ENCODE results near the gene CBLB.

Gene CBLB

GRCh38 chr3:105745046-105745445 is 123.8 kb downstream of the CBLB start:
- Histone ChIP-seq H3K27ac (ENCODE audit: poor library complexity, severe bottlenecking) (no peak overlapping the region), H3K4me3 (ENCODE audit: severe bottlenecking) (no peak overlapping the region), H3K9me3 (ENCODE audit: severe bottlenecking) (no peaks in the 10 kb centered on the region), H3K4me1 (ENCODE audit: insufficient read depth, poor library complexity, severe bottlenecking) (no peaks in the 10 kb centered on the region), H3K27me3 (ENCODE audit: insufficient read depth, poor library complexity, severe bottlenecking) (no peaks in the 10 kb centered on the region), H3K36me3 (ENCODE audit: low read depth) (peaks cover 5% of the 10 kb centered on the region)
- DNase-seq (ENCODE audit: low spot score) (no peak), ATAC-seq (ENCODE audit: low read depth) (no peak)
- no peak for TF ChIP-seq CTCF (IDR thresholded peaks at IDR 0.05; ENCODE audit: poor library complexity, severe bottlenecking)

- peaks cover 5% of the 10 kb centered on the region for H3K36me3 ChIP-seq (ENCODE audit: low read depth)
- H3K27ac ChIP-seq (ENCODE audit: poor library complexity, severe bottlenecking), result no peak overlapping the region
- no peak for TF ChIP-seq CTCF (IDR thresholded peaks at IDR 0.05; ENCODE audit: poor library complexity, severe bottlenecking)
- no peaks in the 10 kb centered on the region for H3K27me3 ChIP-seq (ENCODE audit: insufficient read depth, poor library complexity, severe bottlenecking)
- no peaks in the 10 kb centered on the region for H3K9me3 ChIP-seq (ENCODE audit: severe bottlenecking)
- no peaks in the 10 kb centered on the region for H3K4me1 ChIP-seq (ENCODE audit: insufficient read depth, poor library complexity, severe bottlenecking)
- no peak for DNase-seq (ENCODE audit: low spot score)
- H3K4me3 ChIP-seq (ENCODE audit: severe bottlenecking), result no peak overlapping the region
- ATAC-seq (ENCODE audit: low read depth), result no peak
These were observed 124.6 kb downstream of the CBLB start for GRCh38 chr3:105744202-105744601.

- no peaks in the 10 kb centered on the region for H3K27me3 ChIP-seq (ENCODE audit: insufficient read depth, poor library complexity, severe bottlenecking)
- no peaks in the 10 kb centered on the region for H3K4me1 ChIP-seq (ENCODE audit: insufficient read depth, poor library complexity, severe bottlenecking)
- H3K9me3 ChIP-seq (ENCODE audit: severe bottlenecking), result no peaks in the 10 kb centered on the region
- no peak overlapping the region for H3K27ac ChIP-seq (ENCODE audit: poor library complexity, severe bottlenecking)
- no peak for TF ChIP-seq CTCF (IDR thresholded peaks at IDR 0.05; ENCODE audit: poor library complexity, severe bottlenecking)
- ATAC-seq (ENCODE audit: low read depth) (no peak), DNase-seq (ENCODE audit: low spot score) (no peak)
- no peak overlapping the region for H3K4me3 ChIP-seq (ENCODE audit: severe bottlenecking)
- H3K36me3 ChIP-seq (ENCODE audit: low read depth), result peaks cover 12% of the 10 kb centered on the region; the same call in 1 of the 2 replicates
These were observed 135.5 kb downstream of the CBLB start for GRCh38 chr3:105733356-105733755.

GRCh38 chr3:105731686-105732085 is 137.1 kb downstream of the CBLB start:
- Histone ChIP-seq H3K4me1 (ENCODE audit: insufficient read depth, poor library complexity, severe bottlenecking) (no peaks in the 10 kb centered on the region), H3K9me3 (ENCODE audit: severe bottlenecking) (peaks cover under 1% of the 10 kb centered on the region), H3K27me3 (ENCODE audit: insufficient read depth, poor library complexity, severe bottlenecking) (no peaks in the 10 kb centered on the region), H3K4me3 (ENCODE audit: severe bottlenecking) (no peak overlapping the region), H3K36me3 (ENCODE audit: low read depth) (peaks cover 9% of the 10 kb centered on the region; the same call in 1 of the 2 replicates), H3K27ac (ENCODE audit: poor library complexity, severe bottlenecking) (no peak overlapping the region)
- TF ChIP-seq CTCF (IDR thresholded peaks at IDR 0.05; ENCODE audit: poor library complexity, severe bottlenecking), result no peak
- no peak for DNase-seq (ENCODE audit: low spot score)
- ATAC-seq (ENCODE audit: low read depth), result no peak

GRCh38 chr3:105730801-105731354 is 137.9 kb downstream of the CBLB start:
- no peak for TF ChIP-seq CTCF (IDR thresholded peaks at IDR 0.05; ENCODE audit: poor library complexity, severe bottlenecking)

More at GRCh38 chr3:105730801-105731354, 137.9 kb downstream of the CBLB start:
- Histone ChIP-seq H3K4me1 (ENCODE audit: insufficient read depth, poor library complexity, severe bottlenecking) (no peaks in the 10 kb centered on the region), H3K36me3 (ENCODE audit: low read depth) (peaks cover 9% of the 10 kb centered on the region; the same call in 1 of the 2 replicates), H3K27ac (ENCODE audit: poor library complexity, severe bottlenecking) (no peak overlapping the region), H3K4me3 (ENCODE audit: severe bottlenecking) (no peak overlapping the region), H3K27me3 (ENCODE audit: insufficient read depth, poor library complexity, severe bottlenecking) (no peaks in the 10 kb centered on the region), H3K9me3 (ENCODE audit: severe bottlenecking) (peaks cover 2% of the 10 kb centered on the region)
- DNase-seq (ENCODE audit: low spot score) (no peak), ATAC-seq (ENCODE audit: low read depth) (no peak)

Data from RWPE2 (cell line).